Esophagus (tissue), 2 donors: ENCODE data around the gene C1D. TPM values are rescaled to one million over a fixed set of nuclear protein-coding genes. Genes with fewer than 3 reads are reported as not detected.

Experiments
- H3K27ac ChIP-seq, 2 donors: one replicate each; pipeline ENCODE4 v1.5.1; 2013; ENCODE audit warnings: low read depth in 2 of 2, mild to moderate bottlenecking in 2 of 2, inconsistent platforms in 1 of 2, low read length in 1 of 2, moderate library complexity in 1 of 2
- H3K27me3 ChIP-seq, 2 donors: one replicate each; pipeline ENCODE4 v1.6.1; 2013; ENCODE audit warnings: low read length in 2 of 2, control low read depth in 1 of 2, mild to moderate bottlenecking in 1 of 2; ENCODE audit not compliant: insufficient read depth in 2 of 2, control insufficient read depth in 1 of 2
- H3K36me3 ChIP-seq, 2 donors: one replicate each; pipeline ENCODE4 v1.6.1; 2013; ENCODE audit warnings: low read length in 1 of 2; ENCODE audit not compliant: control insufficient read depth in 2 of 2, insufficient read depth in 2 of 2
- H3K4me1 ChIP-seq, 2 donors: one replicate each; pipeline ENCODE4 v1.6.1; 2013; ENCODE audit warnings: low read length in 1 of 2; ENCODE audit not compliant: control insufficient read depth in 2 of 2, insufficient read depth in 2 of 2
- H3K4me3 ChIP-seq, 2 donors: one replicate each; pipeline ENCODE4 v1.5.1; 2013; ENCODE audit warnings: low read length in 2 of 2, mild to moderate bottlenecking in 2 of 2, low read depth in 1 of 2, moderate library complexity in 1 of 2
- H3K9me3 ChIP-seq, 2 donors: one replicate each; pipeline ENCODE4 v1.6.1; 2013; ENCODE audit warnings: mild to moderate bottlenecking in 2 of 2, low read depth in 1 of 2, low read length in 1 of 2, moderate library complexity in 1 of 2; ENCODE audit not compliant: control insufficient read depth in 2 of 2, insufficient read depth in 1 of 2
- WGBS, 2 donors: extraction: QIAGEN DNeasy Blood & Tissue Kit; methylation state at CpG; one replicate each; pipeline ENCODE4 v1.1.7; 2013; 5-methylcytosine and 5-hydroxymethylcytosine counted together
- polyA plus RNA-seq, 2 donors: library from polyadenylated mRNA; stranded (reverse); fragments of 200-250 nt; gene quantifications; one replicate each; pipeline ENCODE4 v1.2.3, GENCODE V29; 2013
- donor health status: healthy with polysubstance abuse.
- donor health status: Bipolar disorder and iron deficiency.

C1D gene
- polyA plus RNA-seq, 2 donors = 6.4 to 17.2 TPM

- no peaks in the 10 kb centered on the region for H3K27me3 ChIP-seq
- H3K4me3 ChIP-seq = no peak overlapping the region
- H3K9me3 ChIP-seq = no peaks in the 10 kb centered on the region
- H3K4me1 ChIP-seq = peaks cover 0 to 3% of the 10 kb centered on the region in 2 donors
- WGBS, 2 donors = 63 to 72% methylated on average over 5 of the region's 5 CpGs
- no peak overlapping the region for H3K27ac ChIP-seq
- H3K36me3 ChIP-seq = no peaks in the 10 kb centered on the region
Measured at GRCh38 chr2:68060652-68061051, 2.2 kb downstream of the C1D start.

GRCh38 chr2:68059784-68060525 lies 2.8 kb downstream of the C1D start:
- WGBS, 2 donors = 76% methylated on average over 12 of the region's 12 CpGs
- Histone ChIP-seq H3K27me3 (no peaks in the 10 kb centered on the region), H3K9me3 (no peaks in the 10 kb centered on the region), H3K4me1 (peaks cover 0 to 3% of the 10 kb centered on the region in 2 donors), H3K36me3 (no peaks in the 10 kb centered on the region), H3K27ac (no peak overlapping the region), H3K4me3 (no peak overlapping the region)

GRCh38 chr2:68057658-68058396 lies 5.0 kb downstream of the C1D start:
- Histone ChIP-seq H3K4me3 (no peak overlapping the region), H3K27ac (no peak overlapping the region), H3K36me3 (no peaks in the 10 kb centered on the region), H3K27me3 (no peaks in the 10 kb centered on the region), H3K9me3 (no peaks in the 10 kb centered on the region), H3K4me1 (no peaks in the 10 kb centered on the region)
- WGBS, 2 donors = 83 to 86% methylated on average over 3 of the region's 3 CpGs

GRCh38 chr2:68052717-68053422 lies 9.9 kb downstream of the C1D start:
- WGBS, 2 donors = 68 to 76% methylated on average over 6 of the region's 6 CpGs
- Histone ChIP-seq H3K27ac (no peak overlapping the region), H3K4me1 (no peaks in the 10 kb centered on the region), H3K4me3 (no peak overlapping the region), H3K27me3 (no peaks in the 10 kb centered on the region), H3K9me3 (no peaks in the 10 kb centered on the region), H3K36me3 (no peaks in the 10 kb centered on the region)

- H3K4me1 ChIP-seq = no peaks in the 10 kb centered on the region
- H3K4me3 ChIP-seq = no peak overlapping the region
- 92 to 97% methylated on average over 2 of the region's 2 CpGs for WGBS, 2 donors
Measured at GRCh38 chr2:68050353-68050752, 12.5 kb downstream of the C1D start.

GRCh38 chr2:68046642-68047240 lies 16.1 kb downstream of the C1D start:
- WGBS, 2 donors = 86% methylated on average over 4 of the region's 4 CpGs
- Histone ChIP-seq H3K27me3 (no peaks in the 10 kb centered on the region), H3K9me3 (no peaks in the 10 kb centered on the region), H3K4me3 (no peak overlapping the region), H3K4me1 (no peaks in the 10 kb centered on the region), H3K27ac (no peak overlapping the region), H3K36me3 (no peaks in the 10 kb centered on the region)

More at GRCh38 chr2:68050353-68050752, 12.5 kb downstream of the C1D start:
- no peaks in the 10 kb centered on the region for H3K36me3 ChIP-seq
- no peaks in the 10 kb centered on the region for H3K27me3 ChIP-seq
- no peaks in the 10 kb centered on the region for H3K9me3 ChIP-seq
- no peak overlapping the region for H3K27ac ChIP-seq

- Histone ChIP-seq H3K9me3 (no peaks in the 10 kb centered on the region), H3K36me3 (no peaks in the 10 kb centered on the region), H3K4me1 (no peaks in the 10 kb centered on the region), H3K27ac (no peak overlapping the region), H3K27me3 (no peaks in the 10 kb centered on the region), H3K4me3 (no peak overlapping the region)
Measured at GRCh38 chr2:68046224-68046623, 16.6 kb downstream of the C1D start.

GRCh38 chr2:68045342-68045741 lies 17.5 kb downstream of the C1D start:
- no peaks in the 10 kb centered on the region for H3K27me3 ChIP-seq
- no peaks in the 10 kb centered on the region for H3K9me3 ChIP-seq
- no peak overlapping the region for H3K27ac ChIP-seq
- H3K36me3 ChIP-seq = no peaks in the 10 kb centered on the region
- H3K4me3 ChIP-seq = no peak overlapping the region
- 78 to 84% methylated on average over 1 of the region's 1 CpG for WGBS, 2 donors
- no peaks in the 10 kb centered on the region for H3K4me1 ChIP-seq

GRCh38 chr2:68044099-68044498 lies 18.7 kb downstream of the C1D start:
- Histone ChIP-seq H3K4me3 (no peak overlapping the region), H3K9me3 (no peaks in the 10 kb centered on the region), H3K27me3 (no peaks in the 10 kb centered on the region), H3K36me3 (no peaks in the 10 kb centered on the region), H3K27ac (no peak overlapping the region), H3K4me1 (no peaks in the 10 kb centered on the region)
- WGBS, 2 donors = 94 to 95% methylated on average over 6 of the region's 6 CpGs
